CD4-positive, alpha-beta T cell (primary cell): ENCODE results near the gene TAF3. TPM values are rescaled to one million over a fixed set of nuclear protein-coding genes. Genes with fewer than 3 reads are reported as not detected.
A peak's percentile ranks its signal among the peaks of the same experiment; 100 is the strongest.

Experiments
- ATAC-seq: fragments of 200-7000 bp; cut with Tn5 transposase; one replicate; pipeline ENCODE4 v1.10.0; 2022; ENCODE audit warnings: mild to moderate bottlenecking; ENCODE audit not compliant: poor library complexity
- CTCF ChIA-PET: fragments of 350-600 bp; sonication (Branson Sonifier 250); formaldehyde crosslinking; loops from one replicate; lab custom pipeline; 2021; ENCODE audit warnings: antibody characterized with exemption, inconsistent platforms; lab: Charles Lee
- POLR2A ChIA-PET: fragments of 350-600 bp; sonication (Branson Sonifier 250); formaldehyde crosslinking; loops from one replicate; lab custom pipeline; 2021; ENCODE audit warnings: antibody characterized with exemption, inconsistent platforms; lab: Charles Lee
- DNase-seq, 14 experiments: peaks; one replicate each; pipeline ENCODE4 v3.0.0-alpha.2; 2013 to 2020; ENCODE audit warnings: mixed read lengths in 2 of 14
- H3K27ac ChIP-seq, 2 donors: one replicate each; pipeline versions ENCODE4 v1.5.1 to v1.7.0; 2013; ENCODE audit warnings: low read length in 2 of 2, low read depth in 1 of 2, mild to moderate bottlenecking in 1 of 2
- H3K27me3 ChIP-seq, 2 experiments: 1 replicate in 1 of 2; 2 replicates in 1 of 2; pipeline versions ENCODE4 v1.6.1 to v1.7.0; 2013; ENCODE audit warnings: low read length in 2 of 2, control low read depth in 1 of 2, mild to moderate bottlenecking in 1 of 2, moderate library complexity in 1 of 2; ENCODE audit not compliant: insufficient read depth in 2 of 2, control insufficient read depth in 1 of 2
- H3K36me3 ChIP-seq: one replicate; pipeline ENCODE4 v1.6.1; 2013; ENCODE audit warnings: low read length, control low read depth; ENCODE audit not compliant: insufficient read depth
- H3K4me1 ChIP-seq: one replicate; pipeline ENCODE4 v1.6.1; 2013; ENCODE audit warnings: low read length, control low read depth; ENCODE audit not compliant: insufficient read depth
- H3K4me3 ChIP-seq: one replicate; pipeline ENCODE4 v1.5.1; 2013; ENCODE audit warnings: mild to moderate bottlenecking, low read length, moderate library complexity
- H3K9me3 ChIP-seq, 2 experiments: 1 replicate in 1 of 2; 2 replicates in 1 of 2; pipeline versions ENCODE4 v1.6.1 to v1.7.0; 2013; ENCODE audit warnings: low read length in 2 of 2, mild to moderate bottlenecking in 2 of 2, control low read depth in 1 of 2, moderate library complexity in 1 of 2; ENCODE audit not compliant: control insufficient read depth in 1 of 2, insufficient read depth in 1 of 2
- H3K27ac Mint-ChIP-seq: one replicate; pipeline ENCODE4 v1.8.0; 2020; ENCODE audit warnings: mixed read lengths
- H3K27me3 Mint-ChIP-seq: one replicate; pipeline ENCODE4 v1.8.0; 2021; ENCODE audit warnings: mixed read lengths
- H3K36me3 Mint-ChIP-seq: one replicate; pipeline ENCODE4 v1.8.0; 2021; ENCODE audit warnings: low read depth, mixed read lengths
- H3K4me1 Mint-ChIP-seq: one replicate; pipeline ENCODE4 v1.8.0; 2021; ENCODE audit warnings: low read depth, mixed read lengths
- H3K4me3 Mint-ChIP-seq: one replicate; pipeline ENCODE4 v1.8.0; 2020; ENCODE audit warnings: mild to moderate bottlenecking, mixed read lengths
- H3K9me3 Mint-ChIP-seq: one replicate; pipeline ENCODE4 v1.8.0; 2020; ENCODE audit warnings: mixed read lengths
- CTCF ChIP-seq: fragments of 200-600 bp; IDR thresholded peaks from one replicate; pipeline ENCODE4 v1.8.0; 2022; ENCODE audit warnings: antibody characterized with exemption, mild to moderate bottlenecking
- intact Hi-C, 2 experiments: fragments of 100-400 bp; cut with DNase I in 1 of 2; cut with micrococcal nuclease in 1 of 2; formaldehyde crosslinking; loops; one replicate each; pipeline versions ENCODE4 v1.15.1 to v1.9.0; 2023 to 2025; cut with DNase I, micrococcal nuclease
- total RNA-seq, 174 experiments: library from RNA in 2 of 174; stranded (reverse) in 2 of 174; gene quantifications; one replicate each; pipeline ENCODE4 v1.2.3 and lab custom pipeline; 2021 to 2026

The TAF3 gene
- total RNA-seq, 2 experiments from 2014 or later: 12.6 to 12.8 TPM

DNA sequence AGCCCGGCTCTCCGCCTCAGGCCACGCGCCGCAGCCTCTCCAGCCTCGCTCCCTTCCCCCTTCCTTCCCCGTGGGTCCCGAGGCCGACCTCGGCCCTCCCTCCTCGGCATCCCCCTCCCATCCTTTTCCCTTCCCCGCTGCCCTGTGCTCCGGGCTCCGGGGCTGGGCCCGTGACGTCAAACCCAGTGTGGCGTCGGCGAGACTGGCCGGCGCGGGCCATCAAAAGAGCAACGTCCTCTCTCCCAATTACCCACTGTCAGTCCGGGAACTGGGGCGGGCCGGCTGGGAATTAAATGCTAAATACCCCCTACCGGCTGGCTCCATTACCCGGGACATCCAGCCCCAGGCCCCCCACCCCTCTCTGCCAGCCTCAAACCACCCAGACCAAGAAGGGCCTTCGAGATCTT lies 233.5 kb downstream of the TAF3 start:
- peak in 1 of 14 experiments; percentile 14 for DNase-seq
- H3K4me1 ChIP-seq: peaks cover 71% of the 10 kb centered on the region
- no peak overlapping the region for H3K27ac ChIP-seq
- peaks cover 55 to 62% of the 10 kb centered on the region in 2 experiments for H3K27me3 ChIP-seq
- H3K27ac Mint-ChIP-seq: peak overlapping the region; percentile 97
- TF ChIP-seq CTCF: no peak
- no peaks in the 10 kb centered on the region for H3K36me3 ChIP-seq
- CTCF ChIA-PET: interaction anchor here (2.2 kb wide), 1 partner anchor 9 kb away, joined by 11 read pairs; no protein-coding TSS in a partner anchor
- intact Hi-C loops: loop anchor here (2.0 to 10.0 kb wide), 11 partner anchors 13 to 1155 kb away; partner anchors contain the start of gene SFMBT2 (in 1 of the 2)
- POLR2A ChIA-PET: interaction anchor here (0.6 to 5.0 kb wide), 5 partner anchors 8 to 380 kb away, joined by 3 to 37 read pairs (median 4); no protein-coding TSS in a partner anchor
- peaks cover 56% of the 10 kb centered on the region for H3K27me3 Mint-ChIP-seq
- peaks cover 51% of the 10 kb centered on the region for H3K4me1 Mint-ChIP-seq
- peak overlapping the region; percentile 95 for H3K4me3 Mint-ChIP-seq
- H3K9me3 ChIP-seq: peaks cover 0 to 37% of the 10 kb centered on the region in 2 experiments
- peaks cover 24% of the 10 kb centered on the region for H3K36me3 Mint-ChIP-seq
- no peak overlapping the region for H3K4me3 ChIP-seq
- ATAC-seq: no peak
- H3K9me3 Mint-ChIP-seq: no peaks in the 10 kb centered on the region

DNA sequence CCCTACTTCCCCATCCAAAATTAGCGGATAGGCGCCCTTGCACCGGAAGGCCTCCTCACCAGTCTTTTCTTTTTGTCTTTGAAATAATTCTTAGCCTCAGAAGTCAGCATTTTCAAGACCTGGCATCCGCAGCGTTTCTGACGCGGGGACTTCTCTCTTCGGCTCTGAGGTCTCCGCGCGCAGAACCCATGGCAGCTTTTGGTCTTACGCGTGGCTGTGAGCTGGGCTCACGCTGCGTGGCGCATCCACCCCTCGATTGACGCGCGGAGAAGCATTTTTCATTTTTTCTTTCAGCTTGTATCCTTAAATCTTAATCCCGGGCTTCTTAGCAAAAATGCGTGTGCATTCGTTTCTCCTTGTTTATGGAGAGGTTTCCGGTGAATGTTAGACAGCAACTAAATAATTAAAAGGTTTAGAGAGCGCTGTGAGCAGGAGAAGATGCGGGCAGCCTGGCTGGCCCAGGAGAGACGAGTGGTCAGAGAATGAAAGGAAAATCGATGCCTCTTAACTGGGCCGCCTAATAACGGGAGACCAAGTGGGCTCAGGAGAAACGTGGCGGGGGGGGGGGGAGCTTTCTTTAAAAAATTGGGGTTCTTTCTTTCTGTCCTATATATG lies 234.1 kb downstream of the TAF3 start:
- ATAC-seq (no peak), DNase-seq (peak in 5 of 14 experiments; percentile 30 to 68 (median 35))
- peaks cover 49 to 56% of the 10 kb centered on the region in 2 experiments for H3K27me3 ChIP-seq
- ChIA-PET CTCF (interaction anchor here (1.0 to 2.2 kb wide), 2 partner anchors 10 to 19 kb away, joined by 3 to 11 read pairs; no protein-coding TSS in a partner anchor), POLR2A (interaction anchor here (0.6 to 5.0 kb wide), 12 partner anchors 8 to 860 kb away, joined by 3 to 37 read pairs (median 4); partner anchors contain the start of genes ATP5F1C and KIN)
- intact Hi-C loops: loop anchor here (2.0 to 10.0 kb wide), 11 partner anchors 14 to 1155 kb away; partner anchors contain the start of gene SFMBT2 (in 1 of the 2)
- H3K4me1 Mint-ChIP-seq: peaks cover 51% of the 10 kb centered on the region
- peaks cover 67% of the 10 kb centered on the region for H3K4me1 ChIP-seq
- peak overlapping the region; percentile 95 for H3K4me3 Mint-ChIP-seq
- H3K9me3 Mint-ChIP-seq: no peaks in the 10 kb centered on the region
- H3K4me3 ChIP-seq: peak overlapping the region; percentile 5
- H3K36me3 Mint-ChIP-seq: peaks cover 30% of the 10 kb centered on the region
- no peaks in the 10 kb centered on the region for H3K36me3 ChIP-seq
- H3K27me3 Mint-ChIP-seq: peaks cover 50% of the 10 kb centered on the region
- H3K27ac Mint-ChIP-seq: peak overlapping the region; percentile 97
- TF ChIP-seq CTCF: no peak
- H3K9me3 ChIP-seq: peaks cover 0 to 33% of the 10 kb centered on the region in 2 experiments
- no peak overlapping the region for H3K27ac ChIP-seq

DNA sequence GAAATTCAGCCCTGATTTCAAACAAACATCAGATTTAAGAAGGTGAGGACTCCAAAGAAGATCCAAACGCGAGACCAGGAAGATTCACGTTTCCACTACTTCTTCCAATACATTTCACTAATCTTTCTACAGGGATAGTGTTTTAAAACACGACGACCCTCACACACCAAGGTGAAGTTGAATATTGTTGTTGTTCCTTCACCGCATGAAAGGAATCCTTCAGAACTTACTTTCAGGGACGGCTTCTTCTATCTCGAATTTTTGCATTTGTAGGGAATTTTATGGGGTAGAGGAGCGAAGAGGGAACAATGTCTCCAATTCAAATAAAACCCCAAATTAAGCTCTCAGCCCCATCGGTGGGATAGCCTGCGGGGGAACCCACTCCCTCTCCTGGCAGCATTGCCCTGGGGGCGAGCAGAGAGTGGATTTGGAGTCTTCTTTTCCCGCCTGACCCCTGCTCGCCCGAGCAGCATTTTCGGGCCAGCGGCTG lies 234.7 kb downstream of the TAF3 start:
- H3K27me3 ChIP-seq: peaks cover 44 to 51% of the 10 kb centered on the region in 2 experiments

More for the DNA sequence above, 234.7 kb downstream of the TAF3 start:
- DNase-seq (no peak), ATAC-seq (no peak)
- intact Hi-C loops: loop anchor here (2.0 to 10.0 kb wide), 11 partner anchors 14 to 1154 kb away; partner anchors contain the start of gene SFMBT2 (in 1 of the 2)
- Histone ChIP-seq H3K4me3 (no peak overlapping the region), H3K36me3 (peaks cover 4% of the 10 kb centered on the region), H3K4me1 (peaks cover 67% of the 10 kb centered on the region), H3K9me3 (peaks cover 0 to 27% of the 10 kb centered on the region in 2 experiments), H3K27ac (no peak overlapping the region)
- ChIA-PET CTCF (interaction anchor here (1.0 to 2.2 kb wide), 2 partner anchors 11 to 20 kb away, joined by 3 to 11 read pairs; no protein-coding TSS in a partner anchor), POLR2A (interaction anchor here (0.7 to 5.0 kb wide), 13 partner anchors 7 to 860 kb away, joined by 3 to 37 read pairs (median 4); partner anchors contain the start of genes ATP5F1C and KIN)
- H3K27ac Mint-ChIP-seq: peak overlapping the region; percentile 97
- peaks cover 35% of the 10 kb centered on the region for H3K36me3 Mint-ChIP-seq
- H3K9me3 Mint-ChIP-seq: no peaks in the 10 kb centered on the region
- no peak for TF ChIP-seq CTCF
- H3K4me1 Mint-ChIP-seq: peaks cover 51% of the 10 kb centered on the region
- H3K4me3 Mint-ChIP-seq: peak overlapping the region; percentile 95
- peaks cover 45% of the 10 kb centered on the region for H3K27me3 Mint-ChIP-seq
